Loucy (cell line): ENCODE measurements around the gene EFL1.
"Not testable (repeated sequence)": the region's sequence is repeated elsewhere in the genome, so short reads cannot be mapped to it uniquely, and the experiment has no call there.

Source experiments
- CTCF ChIP-seq: fragments of 200-600 bp; sonication (generic); conservative IDR thresholded peaks from 2 replicates; pipeline ENCODE4 v1.5.1; 2014; ENCODE audit warnings: mild to moderate bottlenecking, antibody characterized with exemption, low read length
- EZH2phosphoT487 ChIP-seq: fragments of 200-600 bp; IDR thresholded peaks from 2 replicates; pipeline ENCODE4 v1.6.1; 2018; ENCODE audit warnings: antibody characterized with exemption, mild to moderate bottlenecking, moderate library complexity, borderline replicate concordance

- not testable (repeated sequence) for TF ChIP-seq CTCF, EZH2phosphoT487
These were observed 46.4 kb downstream of the EFL1 start for GRCh38 chr15:82216092-82216491.
